ENCODE results near the gene CPEB1. TPM values are rescaled to one million over a fixed set of nuclear protein-coding genes. Genes with fewer than 3 reads are reported as not detected.
"Not testable (repeated sequence)": the region's sequence is repeated elsewhere in the genome, so short reads cannot be mapped to it uniquely, and the experiment has no call there.

CPEB1 gene
- total RNA-seq, 1 donor = 3.9 TPM

DNA sequence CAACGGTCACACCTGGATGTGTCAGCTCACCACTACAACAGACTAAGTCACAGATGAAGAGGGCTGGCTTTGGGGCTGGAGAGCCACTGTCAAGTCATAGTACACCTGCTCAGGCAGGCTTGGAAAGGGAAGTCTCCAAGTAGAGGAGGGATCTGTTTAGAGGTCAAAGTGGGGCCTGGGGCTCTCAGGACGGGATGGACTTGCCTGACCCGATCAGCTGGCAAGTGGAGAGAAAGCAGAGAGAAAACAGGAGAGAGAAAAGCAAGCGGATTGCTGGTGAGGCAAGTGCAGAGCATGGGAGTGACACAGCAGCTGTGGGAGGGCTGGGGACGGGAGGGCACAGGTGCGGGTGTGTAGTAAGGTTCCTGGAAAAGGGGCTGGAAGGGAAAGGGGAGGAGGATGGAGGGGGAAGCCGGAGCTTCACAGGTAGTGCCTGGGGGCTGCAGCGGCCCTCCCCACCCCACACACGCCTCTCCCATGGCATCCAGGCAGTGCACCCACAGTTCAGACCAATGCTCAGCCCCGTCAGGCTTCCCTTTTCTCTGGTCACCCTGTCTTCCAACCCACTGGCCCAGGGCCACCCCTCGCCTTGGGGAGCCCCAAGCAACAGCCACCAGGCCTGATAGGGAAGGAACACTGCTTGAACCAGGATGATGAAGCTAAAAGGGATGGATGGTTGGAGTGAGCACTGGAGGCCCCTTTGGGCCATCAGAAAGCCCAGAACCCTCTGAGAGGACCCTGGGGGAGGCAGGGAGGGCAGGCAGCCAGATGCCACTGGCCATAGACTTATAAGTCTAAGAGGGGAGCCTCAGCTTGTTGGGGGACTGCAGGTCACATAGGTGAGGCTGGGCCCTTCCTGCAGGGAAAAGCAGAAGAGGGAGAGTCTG, 115.4 kb downstream of the CPEB1 start:
- no peak overlapping the region for H3K4me3 ChIP-seq (ENCODE audit: low read depth, low read length)
- TF ChIP-seq, protein P1, sequence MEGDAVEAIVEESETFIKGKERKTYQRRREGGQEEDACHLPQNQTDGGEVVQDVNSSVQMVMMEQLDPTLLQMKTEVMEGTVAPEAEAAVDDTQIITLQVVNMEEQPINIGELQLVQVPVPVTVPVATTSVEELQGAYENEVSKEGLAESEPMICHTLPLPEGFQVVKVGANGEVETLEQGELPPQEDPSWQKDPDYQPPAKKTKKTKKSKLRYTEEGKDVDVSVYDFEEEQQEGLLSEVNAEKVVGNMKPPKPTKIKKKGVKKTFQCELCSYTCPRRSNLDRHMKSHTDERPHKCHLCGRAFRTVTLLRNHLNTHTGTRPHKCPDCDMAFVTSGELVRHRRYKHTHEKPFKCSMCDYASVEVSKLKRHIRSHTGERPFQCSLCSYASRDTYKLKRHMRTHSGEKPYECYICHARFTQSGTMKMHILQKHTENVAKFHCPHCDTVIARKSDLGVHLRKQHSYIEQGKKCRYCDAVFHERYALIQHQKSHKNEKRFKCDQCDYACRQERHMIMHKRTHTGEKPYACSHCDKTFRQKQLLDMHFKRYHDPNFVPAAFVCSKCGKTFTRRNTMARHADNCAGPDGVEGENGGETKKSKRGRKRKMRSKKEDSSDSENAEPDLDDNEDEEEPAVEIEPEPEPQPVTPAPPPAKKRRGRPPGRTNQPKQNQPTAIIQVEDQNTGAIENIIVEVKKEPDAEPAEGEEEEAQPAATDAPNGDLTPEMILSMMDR (IDR thresholded peaks at IDR 0.05; ENCODE audit: insufficient read depth, low read depth, low read length) = no peak
- no peak for DNase-seq (ENCODE audit: low read depth)

DNA sequence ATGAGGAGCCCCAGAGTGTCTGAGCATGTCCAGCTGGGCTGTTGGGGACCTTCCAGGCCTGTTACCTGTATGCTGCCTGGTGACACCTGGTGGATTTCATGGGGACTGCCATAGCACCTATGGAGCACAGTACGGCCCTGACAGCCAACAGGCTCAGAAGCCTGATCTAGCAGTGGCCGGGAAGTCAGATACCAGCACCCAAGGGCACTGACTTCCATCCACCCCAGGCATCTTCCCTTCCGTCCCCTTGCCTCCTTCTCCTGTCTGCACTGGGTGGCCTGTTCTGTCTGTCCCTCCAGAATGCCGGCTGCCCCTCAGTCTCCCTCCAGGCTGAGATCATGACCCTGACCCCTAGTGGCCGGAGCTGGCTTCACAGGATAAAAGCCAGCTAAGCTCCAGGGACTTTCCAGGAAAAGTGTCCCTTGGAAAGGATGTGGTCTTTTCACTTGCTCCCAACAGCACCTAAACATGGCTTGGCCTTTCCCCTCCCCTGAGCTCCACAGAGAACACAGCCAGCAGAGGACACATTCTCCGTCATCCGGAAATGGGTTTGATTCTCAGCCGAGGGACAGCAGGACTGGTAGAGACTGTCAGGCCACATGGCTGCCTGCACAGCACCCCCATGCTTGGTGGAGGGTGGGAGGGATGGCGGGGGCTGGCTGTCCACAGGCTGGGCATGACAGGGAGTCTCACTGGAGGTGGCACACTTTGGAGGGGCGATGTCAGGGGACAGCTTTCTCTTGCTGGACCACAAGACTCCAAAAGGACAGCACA, 116.4 kb downstream of the CPEB1 start:
- peak; percentile 51 for DNase-seq (ENCODE audit: low read depth)
- H3K4me3 ChIP-seq (ENCODE audit: low read depth, low read length) = no peak overlapping the region
- TF ChIP-seq, protein P1 (IDR thresholded peaks at IDR 0.05; ENCODE audit: insufficient read depth, low read depth, low read length) = peak; percentile 77

DNA sequence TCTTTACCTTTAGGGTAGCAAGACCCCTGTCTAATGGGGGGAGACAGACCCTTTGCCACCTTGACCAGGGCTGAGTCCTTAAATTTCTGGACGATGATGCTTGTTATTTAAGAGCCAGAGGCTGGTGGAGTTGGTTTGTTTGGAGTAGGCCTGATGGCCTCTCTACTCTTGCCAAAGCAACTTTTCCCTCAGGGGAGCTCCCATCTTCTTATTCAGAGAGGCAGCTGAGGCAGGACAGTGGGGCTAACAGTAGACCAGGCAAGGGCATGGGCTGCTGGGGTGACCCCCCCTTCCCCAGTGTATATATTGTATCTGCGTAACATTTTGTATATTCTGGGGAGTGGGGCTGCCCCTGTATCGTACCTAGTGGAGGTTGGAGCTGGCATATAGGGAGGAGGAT, 117.2 kb downstream of the CPEB1 start:
- DNase-seq (ENCODE audit: low read depth) = no peak

DNA sequence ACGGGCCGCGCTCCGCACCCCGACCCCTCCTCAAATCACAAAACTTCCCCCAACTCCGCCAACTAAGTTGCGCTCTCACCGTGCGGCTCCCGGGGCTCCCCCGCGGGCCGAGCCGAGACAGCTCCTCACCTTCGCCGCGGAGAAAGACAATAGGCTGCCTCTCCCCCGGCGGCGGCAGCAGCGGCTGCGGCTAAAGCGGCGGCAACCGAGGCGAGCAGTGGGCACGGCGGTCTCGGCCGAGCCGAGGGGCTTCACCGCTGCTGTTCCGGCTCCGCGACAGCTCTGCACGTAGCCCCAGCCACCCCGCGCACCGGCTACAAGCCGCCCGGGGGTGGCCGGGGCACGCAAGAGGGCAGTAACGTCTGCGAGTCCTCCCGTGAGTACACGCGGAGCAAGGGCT, 133.6 kb downstream of the CPEB1 start:
- not testable (repeated sequence) for H3K4me3 ChIP-seq (ENCODE audit: low read depth, low read length); DNase-seq (ENCODE audit: low read depth)

More for the DNA sequence above, 117.2 kb downstream of the CPEB1 start:
- H3K4me3 ChIP-seq (ENCODE audit: low read depth, low read length) = no peak overlapping the region
- TF ChIP-seq, protein P1 (IDR thresholded peaks at IDR 0.05; ENCODE audit: insufficient read depth, low read depth, low read length) = no peak

DNA sequence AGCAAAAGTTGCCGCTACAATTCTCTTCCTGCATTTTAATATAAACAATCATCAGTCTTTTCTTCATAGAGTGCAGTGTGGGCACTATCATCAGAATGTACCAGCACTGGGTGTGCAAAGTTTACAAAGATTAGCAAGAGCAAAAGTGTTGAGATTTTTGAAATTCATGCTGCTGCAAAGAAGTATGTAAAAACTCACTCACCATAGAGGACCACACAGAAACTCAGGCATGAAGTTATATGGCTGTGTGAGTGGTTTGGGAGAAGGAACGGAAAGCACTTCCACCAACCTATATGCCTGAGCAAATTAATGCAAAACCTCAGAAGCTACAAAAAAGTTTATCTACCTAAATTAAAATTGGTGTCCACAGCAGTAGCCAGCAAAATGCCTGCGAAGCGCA, 139.5 kb downstream of the CPEB1 start:
- not testable (repeated sequence) for H3K4me3 ChIP-seq (ENCODE audit: low read depth, low read length); DNase-seq (ENCODE audit: low read depth)

DNA sequence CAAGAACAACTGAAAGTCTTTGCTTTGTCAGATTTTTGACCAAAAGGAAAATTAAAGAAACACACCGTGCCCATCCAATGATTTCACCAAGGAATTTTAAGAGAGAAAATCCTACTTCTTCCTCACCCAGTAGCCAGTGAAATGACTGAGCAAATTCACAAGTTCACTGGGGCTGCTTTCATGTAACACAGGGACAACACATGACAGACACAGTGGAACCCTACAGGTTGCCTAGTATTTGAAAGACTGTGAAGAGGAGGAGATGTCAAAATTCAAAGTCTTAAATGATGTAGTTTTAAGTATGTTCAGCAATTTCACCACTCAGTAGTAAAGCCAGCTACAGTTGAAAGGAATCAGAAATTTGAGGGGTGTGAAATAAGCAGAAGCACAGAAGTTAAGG, 140.1 kb downstream of the CPEB1 start:
- not testable (repeated sequence) for DNase-seq (ENCODE audit: low read depth); H3K4me3 ChIP-seq (ENCODE audit: low read depth, low read length)

DNA sequence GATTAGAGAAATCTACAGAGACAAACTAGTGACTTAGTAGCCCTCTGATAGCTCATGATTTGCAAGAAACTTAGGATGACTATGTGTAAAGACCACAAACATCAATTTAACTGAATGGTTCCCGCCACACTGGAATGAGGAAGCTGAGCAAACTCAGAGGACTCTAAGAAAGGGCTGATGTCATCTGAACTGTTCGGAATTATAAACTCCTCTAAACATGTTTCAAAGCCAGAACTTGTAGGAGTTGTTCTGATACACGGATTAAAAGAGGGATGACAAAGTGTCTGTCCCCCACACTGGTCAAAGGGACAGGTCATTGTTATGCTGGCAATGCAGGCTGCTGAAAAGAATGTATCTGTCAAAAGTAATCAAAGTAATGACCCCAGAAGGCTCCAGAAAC, 141.3 kb downstream of the CPEB1 start:
- not testable (repeated sequence) for DNase-seq (ENCODE audit: low read depth); H3K4me3 ChIP-seq (ENCODE audit: low read depth, low read length)

DNA sequence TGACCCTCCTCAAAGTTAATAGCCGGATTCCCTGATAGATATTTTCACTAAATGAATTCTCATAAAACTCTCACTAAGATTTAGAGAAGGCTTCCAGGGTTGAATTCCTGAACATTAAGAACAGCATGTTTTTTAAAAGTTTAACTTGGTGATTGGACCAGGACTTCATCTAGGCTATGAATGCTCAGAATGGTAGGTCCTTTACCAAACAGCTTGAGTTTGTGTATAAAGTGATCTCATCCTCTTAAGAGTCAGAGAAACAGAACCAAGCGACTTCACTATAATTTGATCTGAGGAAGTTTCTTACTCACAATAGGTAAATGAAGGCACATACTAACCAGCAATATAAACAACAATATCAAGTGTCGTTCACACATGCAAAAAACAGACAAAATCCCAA, 143.1 kb downstream of the CPEB1 start:
- not testable (repeated sequence) for DNase-seq (ENCODE audit: low read depth); H3K4me3 ChIP-seq (ENCODE audit: low read depth, low read length)

DNA sequence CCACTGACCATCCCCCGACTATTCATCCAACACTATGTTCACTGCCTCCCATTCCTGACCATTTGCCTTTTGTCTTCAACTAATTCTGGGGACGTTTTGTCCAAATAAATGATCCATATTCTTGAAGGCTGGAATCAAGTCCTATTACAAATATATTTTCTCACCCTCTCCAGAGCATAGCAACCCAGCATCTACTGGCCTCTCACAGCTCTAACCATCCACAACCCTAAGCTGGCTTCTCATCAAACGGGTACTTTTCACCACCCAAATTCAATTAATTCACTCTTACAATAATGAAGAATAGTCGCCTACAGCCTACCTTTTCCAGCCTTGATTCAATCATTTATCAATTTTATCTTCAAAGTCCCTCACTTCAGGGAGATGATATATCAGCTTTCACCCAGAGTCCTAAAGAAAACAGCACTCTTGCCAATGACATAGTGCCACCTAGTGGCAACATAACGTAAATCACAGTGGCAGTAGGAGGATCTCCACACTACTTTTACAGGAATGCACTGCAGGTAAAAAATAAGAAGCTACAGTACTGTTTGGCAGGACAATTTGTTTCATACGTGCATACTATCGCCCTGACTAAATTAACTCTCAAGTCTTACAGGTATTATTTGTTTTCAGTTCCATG, 144.3 kb downstream of the CPEB1 start:
- DNase-seq (ENCODE audit: low read depth) = not testable (repeated sequence)
- TF ChIP-seq, protein P1 (IDR thresholded peaks at IDR 0.05; ENCODE audit: insufficient read depth, low read depth, low read length) = peak; percentile 17

DNA sequence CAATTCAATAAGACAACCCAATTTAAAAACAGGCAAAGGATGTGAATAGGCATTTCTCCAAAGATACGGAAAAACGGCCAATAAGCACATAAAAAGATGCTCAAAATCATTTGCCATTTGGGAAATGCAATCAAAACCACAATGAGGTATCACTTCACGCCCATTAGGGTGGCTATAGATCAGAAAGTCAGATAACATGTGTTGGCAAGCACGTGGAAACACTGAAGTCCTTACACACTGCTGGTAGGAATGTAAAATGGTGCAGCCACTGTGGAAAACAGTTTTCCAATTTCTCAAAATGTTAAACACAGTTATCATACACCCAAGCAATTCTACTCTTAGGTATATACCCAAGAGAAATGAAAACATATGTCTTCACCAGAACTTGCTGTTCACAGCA, 146.4 kb downstream of the CPEB1 start:
- DNase-seq (ENCODE audit: low read depth); H3K4me3 ChIP-seq (ENCODE audit: low read depth, low read length): not testable (repeated sequence)

More for the DNA sequence above, 144.3 kb downstream of the CPEB1 start:
- H3K4me3 ChIP-seq (ENCODE audit: low read depth, low read length) = not testable (repeated sequence)

DNA sequence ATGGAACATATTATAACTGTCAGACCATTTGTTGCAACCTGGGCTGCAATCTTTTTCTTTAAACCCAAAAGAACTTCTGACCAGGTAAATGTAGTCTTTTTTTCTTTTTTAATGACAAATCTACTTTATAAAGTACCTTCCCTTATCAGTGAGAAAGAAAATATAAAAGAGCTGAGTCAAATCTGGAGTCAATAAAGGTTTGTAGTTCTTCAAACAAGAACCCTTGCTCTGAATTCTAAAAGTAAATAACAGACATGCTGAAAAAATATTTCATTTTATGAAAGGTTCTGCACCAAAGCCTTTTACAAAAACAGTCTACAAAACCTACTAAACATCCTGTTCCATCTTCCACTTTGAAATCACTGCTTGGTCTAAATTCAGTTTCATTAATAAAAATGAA, 149.2 kb downstream of the CPEB1 start:
- DNase-seq (ENCODE audit: low read depth); H3K4me3 ChIP-seq (ENCODE audit: low read depth, low read length): not testable (repeated sequence)
